Kidney epithelial cell (primary cell): ENCODE results near the gene CDKN2C. TPM values are rescaled to one million over a fixed set of nuclear protein-coding genes. Genes with fewer than 3 reads are reported as not detected.
A peak's percentile ranks its signal among the peaks of the same experiment; 100 is the strongest.

ENCODE experiments used
- DNase-seq: peaks from one replicate; pipeline ENCODE4 v3.0.0-alpha.2; 2010; ENCODE audit warnings: low read depth
- H3K27me3 ChIP-seq: 2 replicates; pipeline ENCODE4 v1.6.0; 2011; ENCODE audit warnings: low read length; ENCODE audit not compliant: control insufficient read depth, insufficient read depth
- H3K36me3 ChIP-seq: 2 replicates; pipeline ENCODE4 v1.5.1; 2011; ENCODE audit warnings: low read length; ENCODE audit not compliant: control insufficient read depth, insufficient read depth
- H3K4me3 ChIP-seq: 2 replicates; pipeline ENCODE4 v1.5.1; 2011; ENCODE audit warnings: low read depth, mild to moderate bottlenecking, control low read depth, low read length
- CTCF ChIP-seq: IDR thresholded peaks from 2 replicates; pipeline ENCODE4 v1.5.1; 2011; ENCODE audit warnings: mild to moderate bottlenecking, moderate library complexity, low read length, control low read depth, inconsistent platforms; ENCODE audit not compliant: insufficient read depth, poor library complexity, severe bottlenecking
- total RNA-seq: library from RNA; depleted of rRNA; stranded (reverse); fragments of >200 nt; gene quantifications from 2 replicates; pipeline ENCODE4 v1.2.3, GENCODE V29; 2015

Gene CDKN2C
- total RNA-seq, 1 donor from 2014 or later: 0.13 TPM

- no peak for TF ChIP-seq CTCF
- no peak for DNase-seq
- Histone ChIP-seq H3K36me3 (no peaks in the 10 kb centered on the region), H3K27me3 (peaks cover 38% of the 10 kb centered on the region), H3K4me3 (no peak overlapping the region)
These were observed 6.3 kb downstream of the CDKN2C start for GRCh38 chr1:50976111-50976889.

- peak overlapping the region; percentile 49 for H3K4me3 ChIP-seq
- peaks cover 38% of the 10 kb centered on the region for H3K27me3 ChIP-seq
- no peaks in the 10 kb centered on the region for H3K36me3 ChIP-seq
- TF ChIP-seq CTCF: no peak
- DNase-seq: no peak
These were observed 7.0 kb downstream of the CDKN2C start for GRCh38 chr1:50976890-50977574.

- peaks cover 38% of the 10 kb centered on the region for H3K27me3 ChIP-seq
- H3K36me3 ChIP-seq: no peaks in the 10 kb centered on the region
- TF ChIP-seq CTCF: no peak
- DNase-seq: no peak
- peak overlapping the region; percentile 49 for H3K4me3 ChIP-seq
These were observed 7.6 kb downstream of the CDKN2C start for GRCh38 chr1:50977575-50978143.

GRCh38 chr1:50978144-50978851 is 8.3 kb downstream of the CDKN2C start:
- TF ChIP-seq CTCF: no peak
- Histone ChIP-seq H3K4me3 (peak overlapping the region; percentile 44), H3K36me3 (no peaks in the 10 kb centered on the region), H3K27me3 (peaks cover 38% of the 10 kb centered on the region)
- DNase-seq: no peak

GRCh38 chr1:50978852-50979781 is 9.1 kb downstream of the CDKN2C start:
- H3K36me3 ChIP-seq: no peaks in the 10 kb centered on the region
- peaks cover 33% of the 10 kb centered on the region for H3K27me3 ChIP-seq
- TF ChIP-seq CTCF: no peak
- no peak overlapping the region for H3K4me3 ChIP-seq
- DNase-seq: no peak
